A673 (cell line): ENCODE data around the gene HOXA5. TPM values are rescaled to one million over a fixed set of nuclear protein-coding genes. Genes with fewer than 3 reads are reported as not detected.

ENCODE experiments used
- BruUV-seq: library from RNA; stranded (reverse); fragments of 400-500 nt; replicated peaks from 2 replicates; lab custom pipeline; 2021; lab: Mats Ljungman, UMichigan
- CTCF ChIA-PET: fragments of 300-600 bp; sonication (Branson Sonifier 250); formaldehyde crosslinking; loops from one replicate; lab custom pipeline; 2022; ENCODE audit warnings: antibody characterized with exemption; lab: Charles Lee
- POLR2A ChIA-PET: fragments of 300-600 bp; sonication (Branson Sonifier 250); formaldehyde crosslinking; loops from one replicate; lab custom pipeline; 2022; ENCODE audit warnings: antibody characterized with exemption; ENCODE audit not compliant: low non-redundant PET; lab: Charles Lee
- DNase-seq: peaks from one replicate; pipeline ENCODE4 v3.0.0-alpha.2; 2015; ENCODE audit warnings: low spot score
- H3K27ac ChIP-seq: fragments of 200-600 bp; sonication (generic); 2 replicates; pipeline ENCODE4 v1.5.1; 2016; ENCODE audit warnings: mixed run types, low read depth, mild to moderate bottlenecking, mixed read lengths, antibody characterized with exemption, low read length; ENCODE audit not compliant: poor library complexity, severe bottlenecking
- H3K27me3 ChIP-seq: fragments of 200-600 bp; sonication (generic); replicated peaks from 2 replicates; pipeline ENCODE4 v1.6.1; 2017; ENCODE audit warnings: mixed run types, low read depth, mild to moderate bottlenecking, mixed read lengths, antibody characterized with exemption, low read length; ENCODE audit not compliant: insufficient read depth, poor library complexity
- H3K36me3 ChIP-seq: fragments of 200-600 bp; sonication (generic); 2 replicates; pipeline ENCODE4 v1.6.1; 2016; ENCODE audit warnings: mixed run types, mild to moderate bottlenecking, mixed read lengths, antibody characterized with exemption, low read length; ENCODE audit not compliant: insufficient read depth, poor library complexity, severe bottlenecking
- H3K4me1 ChIP-seq: fragments of 200-600 bp; sonication (generic); 2 replicates; pipeline ENCODE4 v1.6.1; 2017; ENCODE audit warnings: mixed run types, mild to moderate bottlenecking, mixed read lengths, antibody characterized with exemption, low read length; ENCODE audit not compliant: insufficient read depth, poor library complexity, severe bottlenecking
- H3K4me3 ChIP-seq: fragments of 200-600 bp; sonication (generic); 2 replicates; pipeline ENCODE4 v1.5.1; 2016; ENCODE audit warnings: low read depth, mixed run types, mild to moderate bottlenecking, mixed read lengths, low read length; ENCODE audit not compliant: poor library complexity, severe bottlenecking
- H3K9me3 ChIP-seq: fragments of 200-600 bp; sonication (generic); 2 replicates; pipeline ENCODE4 v1.6.1; 2016; ENCODE audit warnings: mixed run types, low read depth, mild to moderate bottlenecking, mixed read lengths, antibody characterized with exemption, low read length; ENCODE audit not compliant: poor library complexity, severe bottlenecking
- CTCF ChIP-seq: fragments of 300-800, 200-600 bp; sonication (generic); conservative IDR thresholded peaks from 2 replicates; pipeline ENCODE4 v1.5.1; 2017; ENCODE audit warnings: low read depth, mild to moderate bottlenecking, antibody characterized with exemption, low read length, moderate library complexity, mixed read lengths
- EZH2 ChIP-seq: fragments of 200-600 bp; sonication (generic); IDR thresholded peaks from 2 replicates; pipeline ENCODE4 v1.6.1; 2017; ENCODE audit warnings: borderline replicate concordance, low read depth, mild to moderate bottlenecking, mixed read lengths, antibody characterized with exemption, low read length; ENCODE audit not compliant: poor library complexity, severe bottlenecking
- intact Hi-C: fragments of 100-400 bp; cut with micrococcal nuclease; formaldehyde crosslinking; loops from one replicate; pipeline ENCODE4 v1.10.0; 2022; ENCODE audit not compliant: unreplicated experiment
- total RNA-seq: library from RNA; stranded (reverse); gene quantifications from 2 replicates; pipeline ENCODE4 v1.2.3, GENCODE V29; 2021

Gene HOXA5
- total RNA-seq, 1 experiment from 2014 or later = not detected

- no peaks in the 10 kb centered on the region for H3K4me1 ChIP-seq
- intact Hi-C loops = no loop called here
- H3K27me3 ChIP-seq = peaks cover 97% of the 10 kb centered on the region
- no peak for DNase-seq
- H3K27ac ChIP-seq = no peak overlapping the region
- H3K36me3 ChIP-seq = no peaks in the 10 kb centered on the region
- ChIA-PET CTCF (no interaction called here), POLR2A (no interaction called here)
- BruUV-seq = no TSS peak
- no peak overlapping the region for H3K4me3 ChIP-seq
- TF ChIP-seq EZH2 = no peak
- TF ChIP-seq CTCF = no peak
- H3K9me3 ChIP-seq = no peaks in the 10 kb centered on the region
Observed at GRCh38 chr7:27111042-27111750, 32.3 kb downstream of the HOXA5 start.

GRCh38 chr7:27110186-27111031 is 33.1 kb downstream of the HOXA5 start:
- H3K27ac ChIP-seq = no peak overlapping the region

More at GRCh38 chr7:27110186-27111031, 33.1 kb downstream of the HOXA5 start:
- intact Hi-C loops = no loop called here
- BruUV-seq = no TSS peak
- H3K4me3 ChIP-seq = no peak overlapping the region
- DNase-seq = no peak
- POLR2A ChIA-PET = no interaction called here
- CTCF ChIA-PET = no interaction called here
- H3K9me3 ChIP-seq = no peaks in the 10 kb centered on the region
- TF ChIP-seq EZH2 (no peak), CTCF (no peak)
- H3K36me3 ChIP-seq = no peaks in the 10 kb centered on the region
- H3K4me1 ChIP-seq = no peaks in the 10 kb centered on the region
- H3K27me3 ChIP-seq = peaks cover 97% of the 10 kb centered on the region
